GM18867 (cell line): ENCODE results near the gene QTRT2.

Experiments used
- ATAC-seq: cut with Tn5 transposase; IDR thresholded peaks from one replicate; pipeline ENCODE4 v1.9.1; 2021; ENCODE audit warnings: mild to moderate bottlenecking, moderate library complexity; ENCODE audit not compliant: unreplicated experiment

QTRT2 gene

GRCh38 chr3:114120211-114120610 is 63.7 kb downstream of the QTRT2 start:
- ATAC-seq: no peak

GRCh38 chr3:114122027-114122709 is 65.6 kb downstream of the QTRT2 start:
- ATAC-seq: no peak

GRCh38 chr3:114126461-114126860 is 69.9 kb downstream of the QTRT2 start:
- ATAC-seq: no peak

GRCh38 chr3:114127517-114127916 is 71.0 kb downstream of the QTRT2 start:
- ATAC-seq: no peak

GRCh38 chr3:114128231-114128630 is 71.7 kb downstream of the QTRT2 start:
- ATAC-seq: no peak

GRCh38 chr3:114128826-114129225 is 72.3 kb downstream of the QTRT2 start:
- no peak for ATAC-seq

- no peak for ATAC-seq
Observed at GRCh38 chr3:114132500-114132899, 76.0 kb downstream of the QTRT2 start.

- no peak for ATAC-seq
Observed at GRCh38 chr3:114133947-114134346, 77.4 kb downstream of the QTRT2 start.
